HG03135 (cell line): ENCODE results near the gene EEF2K.
"Not testable (repeated sequence)": the region's sequence is repeated elsewhere in the genome, so short reads cannot be mapped to it uniquely, and the experiment has no call there.

Experiments
- ATAC-seq: cut with Tn5 transposase; IDR thresholded peaks from one replicate; pipeline ENCODE4 v1.9.1; 2021; ENCODE audit warnings: mild to moderate bottlenecking, moderate library complexity; ENCODE audit not compliant: unreplicated experiment

EEF2K gene

GRCh38 chr16:22207715-22208360 is 1.8 kb downstream of the EEF2K start:
- ATAC-seq = no peak

DNA sequence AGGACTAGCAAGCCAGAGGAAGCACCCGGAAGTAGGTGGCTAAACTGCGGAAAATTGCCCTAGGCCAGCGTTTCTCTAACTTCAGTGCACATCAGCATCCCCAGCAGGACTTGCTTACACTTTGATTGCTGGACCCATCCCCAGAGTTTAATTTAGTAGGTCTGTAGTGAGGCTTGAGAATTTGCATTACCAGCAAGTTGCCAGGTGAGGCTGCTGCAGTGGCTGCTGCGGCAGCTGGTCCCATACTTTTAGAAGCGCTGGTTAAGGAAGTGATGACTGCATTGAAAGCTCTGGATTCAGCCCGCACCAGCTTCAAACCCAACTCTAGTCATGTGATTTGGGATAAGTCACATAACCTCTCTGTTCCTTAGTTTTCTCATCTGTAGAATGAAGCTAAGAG is 4.2 kb downstream of the EEF2K start:
- no peak for ATAC-seq

GRCh38 chr16:22210854-22211253 is 4.8 kb downstream of the EEF2K start:
- no peak for ATAC-seq

DNA sequence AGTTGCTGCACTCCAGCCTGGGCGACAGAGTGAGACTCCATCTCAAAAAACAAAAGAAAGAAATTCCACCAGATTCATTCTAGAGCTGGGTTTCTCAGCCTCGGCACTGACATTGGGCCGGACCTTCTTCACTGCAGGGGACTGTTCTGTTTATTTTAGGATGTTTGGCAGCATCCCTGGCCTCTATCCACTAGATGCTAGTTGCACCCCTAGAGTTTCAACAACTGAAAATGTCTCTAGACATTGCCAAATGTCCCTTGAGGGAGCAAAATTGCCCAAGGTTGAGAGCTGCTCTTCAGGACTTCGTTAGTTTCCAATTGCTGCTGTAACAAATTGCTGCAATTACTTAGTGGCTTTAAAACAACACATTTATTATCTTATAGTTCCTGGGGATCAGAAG is 7.2 kb downstream of the EEF2K start:
- no peak for ATAC-seq

DNA sequence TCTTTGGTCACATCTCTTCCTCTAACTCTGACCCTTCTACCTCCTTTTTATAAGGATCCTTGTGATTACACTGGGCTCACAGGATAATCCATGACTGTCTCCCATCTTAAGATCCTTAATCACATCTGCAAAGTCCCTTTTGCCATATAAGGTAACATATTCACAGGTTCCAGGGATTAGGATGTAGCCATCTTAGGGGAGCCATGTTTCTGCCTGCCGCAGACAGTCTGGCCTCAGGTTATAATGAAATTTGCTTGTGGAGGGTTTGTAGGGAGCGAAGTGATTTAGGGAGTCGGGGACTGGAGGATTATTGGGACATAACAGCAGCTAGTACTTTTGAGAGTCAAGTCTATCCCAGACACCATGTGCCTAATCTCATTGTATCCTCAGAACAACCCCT is 7.7 kb downstream of the EEF2K start:
- no peak for ATAC-seq

DNA sequence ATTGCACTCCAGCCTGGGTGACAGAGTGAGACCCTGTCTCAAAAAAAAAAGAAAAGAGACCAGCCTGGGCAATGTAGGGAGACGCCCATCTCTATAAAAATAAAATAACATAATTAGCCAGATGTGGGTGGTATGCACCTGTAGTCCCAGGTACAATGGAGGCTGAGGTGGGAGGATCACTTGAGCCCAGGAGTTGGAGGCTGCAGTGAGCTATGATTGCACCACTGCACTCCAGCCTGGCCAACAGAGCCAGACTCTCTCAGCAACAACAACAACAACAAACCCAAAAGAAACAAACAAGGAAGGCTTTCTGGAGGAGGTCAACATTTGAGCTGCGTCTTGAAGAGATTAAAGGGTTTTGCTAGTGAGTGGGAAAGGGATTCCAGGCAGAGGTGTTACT is 8.3 kb downstream of the EEF2K start:
- no peak for ATAC-seq

DNA sequence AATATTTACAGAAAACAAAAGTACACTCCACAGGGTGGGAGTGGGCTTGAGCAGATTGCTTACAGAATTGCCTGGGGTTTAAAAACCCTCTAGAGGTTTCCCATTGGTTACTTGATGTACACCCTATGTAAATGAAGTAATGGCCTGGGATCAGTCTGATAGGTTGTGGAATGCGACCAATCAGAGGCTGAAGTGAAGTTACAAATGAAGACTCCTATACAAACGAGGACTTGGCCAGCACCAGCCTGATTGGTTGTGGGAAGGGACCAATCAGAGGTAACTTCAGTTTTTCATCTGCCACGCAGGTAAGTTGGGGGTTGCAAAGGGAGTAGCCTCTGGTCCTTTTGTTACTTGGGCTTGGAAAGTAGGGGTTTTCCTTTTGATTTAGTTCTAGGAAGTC is 8.8 kb downstream of the EEF2K start:
- ATAC-seq = no peak

DNA sequence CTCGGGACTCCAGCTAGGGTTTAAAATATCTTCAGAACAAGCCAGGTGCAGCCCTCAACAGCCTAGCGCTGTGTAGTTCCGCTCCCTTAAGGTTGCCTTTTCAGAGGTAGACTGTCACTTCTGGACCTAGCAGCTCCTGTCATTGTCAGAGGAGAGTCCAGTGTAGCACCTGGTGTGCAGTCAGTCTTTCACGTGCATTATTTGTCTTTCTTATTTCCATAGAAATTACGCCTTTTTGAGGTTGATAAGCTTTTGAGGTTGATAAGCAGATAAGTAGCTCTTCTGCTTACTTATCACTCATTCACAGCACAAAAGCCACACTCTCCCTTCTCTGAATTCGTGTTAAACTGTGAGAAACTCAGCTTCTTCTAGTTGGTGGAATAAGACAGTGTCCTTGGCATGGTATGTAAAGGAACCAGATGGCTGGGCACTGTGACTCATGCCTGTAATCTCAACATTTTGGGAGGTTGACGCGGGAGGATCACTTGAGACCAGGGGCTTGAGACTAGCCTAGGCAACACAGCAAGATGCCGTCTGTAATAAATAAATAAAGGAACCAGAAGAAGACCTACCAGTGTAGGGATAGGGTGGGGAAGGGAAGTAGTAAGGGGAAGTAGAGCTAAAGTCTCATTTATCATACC is 10.2 kb downstream of the EEF2K start:
- no peak for ATAC-seq

- not testable (repeated sequence) for ATAC-seq
Measured at GRCh38 chr16:22216832-22217225, 10.8 kb downstream of the EEF2K start.

- peak; percentile 79 for ATAC-seq
Measured at GRCh38 chr16:22217890-22218730, 12.0 kb downstream of the EEF2K start.

DNA sequence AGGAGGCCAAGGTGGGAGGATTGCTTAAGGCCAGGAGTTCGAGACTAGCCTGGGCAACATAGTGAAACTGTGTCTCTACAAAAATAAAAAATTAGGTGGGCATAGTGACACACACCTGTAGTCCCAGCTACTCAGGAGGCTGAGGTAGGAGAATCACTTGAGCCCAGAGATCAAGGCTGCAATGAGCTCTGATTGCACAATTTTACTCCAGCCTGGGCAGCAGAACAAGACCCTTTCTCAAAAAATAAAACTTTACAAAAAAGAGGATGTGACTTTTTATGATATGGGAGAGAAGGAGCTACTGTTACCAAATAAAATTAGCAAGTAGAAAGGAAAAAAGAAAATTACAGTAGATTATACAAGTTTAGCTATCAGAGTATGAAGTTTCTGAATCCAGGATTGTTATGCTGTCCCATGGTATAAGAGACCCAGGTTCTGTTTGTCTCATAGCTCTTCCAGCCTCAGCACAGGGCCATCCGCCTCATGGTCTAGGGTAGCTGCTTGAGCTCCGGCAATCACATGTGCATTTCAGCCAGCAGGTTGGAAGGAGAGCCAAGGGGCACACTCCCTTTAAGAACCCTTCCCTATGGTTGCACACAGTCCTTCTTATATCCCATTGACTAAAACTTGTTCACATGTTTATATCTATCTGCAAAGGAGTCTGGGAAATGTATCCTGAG is 13.5 kb downstream of the EEF2K start:
- no peak for ATAC-seq

GRCh38 chr16:22220069-22220440 is 14.0 kb downstream of the EEF2K start:
- ATAC-seq = no peak

DNA sequence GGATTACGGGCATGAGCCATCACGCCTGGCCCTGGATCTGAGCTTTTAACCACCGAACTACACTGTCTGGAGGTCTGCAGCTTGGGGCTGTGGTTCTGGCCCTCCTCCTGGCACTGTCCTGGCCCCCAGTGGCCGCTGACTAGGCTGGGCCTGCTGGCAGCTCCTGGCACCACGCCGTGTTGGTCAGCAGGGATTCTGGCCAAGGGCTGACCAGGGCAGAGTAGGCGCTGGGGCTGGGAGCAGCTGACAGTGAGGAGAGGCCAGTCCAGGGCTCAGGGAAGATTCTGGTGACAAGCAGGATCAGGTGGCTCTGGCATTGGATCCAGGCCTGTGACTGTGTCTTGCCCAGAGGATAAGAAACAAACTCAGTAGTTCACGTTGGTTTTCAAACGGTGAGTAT is 14.6 kb downstream of the EEF2K start:
- ATAC-seq = no peak

GRCh38 chr16:22222006-22222405 is 15.9 kb downstream of the EEF2K start:
- ATAC-seq = no peak

- ATAC-seq = no peak
Measured at GRCh38 chr16:22222998-22223397, 16.9 kb downstream of the EEF2K start.

GRCh38 chr16:22225060-22225459 is 19.0 kb downstream of the EEF2K start:
- no peak for ATAC-seq

- ATAC-seq = no peak
Measured at GRCh38 chr16:22229889-22230288, 23.8 kb downstream of the EEF2K start.

GRCh38 chr16:22232277-22233036 is 26.4 kb downstream of the EEF2K start:
- ATAC-seq = no peak

DNA sequence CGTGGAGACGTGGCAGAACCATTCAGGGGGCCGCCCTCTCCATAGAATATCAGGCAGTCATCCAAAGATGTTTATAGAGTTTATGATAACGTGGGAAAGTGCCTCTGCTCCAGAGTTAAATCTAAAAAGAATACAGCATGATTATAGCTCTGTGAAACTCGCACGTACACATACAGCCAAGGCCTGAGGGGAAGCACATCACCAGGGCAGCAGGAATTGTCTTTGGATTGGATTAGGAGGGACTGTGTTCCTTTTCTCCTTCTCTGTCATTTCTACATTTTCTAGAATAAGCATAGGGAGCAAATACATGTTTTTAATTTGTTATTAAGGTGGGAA is 26.9 kb downstream of the EEF2K start:
- ATAC-seq = no peak

DNA sequence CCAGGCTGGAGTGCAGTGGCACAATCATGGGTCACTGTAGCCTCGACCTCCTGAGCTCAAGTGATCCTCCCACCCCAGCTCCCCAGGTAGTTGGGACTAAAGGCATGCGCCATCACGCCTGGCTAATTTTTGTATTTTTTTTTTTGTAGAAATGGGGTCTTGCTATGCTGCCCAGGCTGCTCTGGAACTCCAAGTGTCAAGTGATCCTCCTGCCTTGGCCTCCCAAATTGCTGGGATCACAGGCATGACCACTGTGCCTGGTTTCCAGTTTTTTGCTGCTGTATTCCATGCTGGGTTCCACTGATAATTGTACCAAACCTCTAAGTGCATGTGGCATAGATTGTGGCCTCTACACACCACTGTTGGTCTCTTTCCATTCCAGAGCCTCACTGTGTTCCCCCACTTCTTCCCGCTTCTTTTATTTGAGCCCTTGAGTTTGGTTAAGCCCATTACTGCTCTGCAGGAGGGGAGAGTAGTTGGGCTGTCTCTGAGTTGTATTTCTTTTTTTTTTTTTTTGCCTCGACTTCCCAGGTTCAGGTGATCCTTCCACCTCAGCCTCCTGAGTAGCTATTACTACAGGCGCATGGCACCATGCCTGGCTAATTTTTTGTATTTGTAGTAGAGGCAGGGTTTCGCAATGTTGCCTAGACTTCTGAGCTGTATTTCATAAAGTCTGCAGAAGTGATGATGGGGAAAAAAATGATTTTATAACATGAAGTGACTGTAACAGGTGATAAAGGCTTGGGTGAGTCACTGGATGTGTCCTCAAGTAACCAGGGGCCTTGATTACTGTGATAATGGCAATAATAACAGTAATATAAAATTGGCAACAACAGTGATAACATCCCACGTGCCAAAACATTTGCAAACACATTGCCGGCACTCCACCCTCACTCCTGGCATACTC is 30.0 kb downstream of the EEF2K start:
- ATAC-seq = no peak
